ENCODE results near the gene S100A16. TPM values are rescaled to one million over a fixed set of nuclear protein-coding genes. Genes with fewer than 3 reads are reported as not detected.

S100A16 gene
- total RNA-seq, 2 donors from 2014 or later: 62.7 to 85.1 TPM

DNA sequence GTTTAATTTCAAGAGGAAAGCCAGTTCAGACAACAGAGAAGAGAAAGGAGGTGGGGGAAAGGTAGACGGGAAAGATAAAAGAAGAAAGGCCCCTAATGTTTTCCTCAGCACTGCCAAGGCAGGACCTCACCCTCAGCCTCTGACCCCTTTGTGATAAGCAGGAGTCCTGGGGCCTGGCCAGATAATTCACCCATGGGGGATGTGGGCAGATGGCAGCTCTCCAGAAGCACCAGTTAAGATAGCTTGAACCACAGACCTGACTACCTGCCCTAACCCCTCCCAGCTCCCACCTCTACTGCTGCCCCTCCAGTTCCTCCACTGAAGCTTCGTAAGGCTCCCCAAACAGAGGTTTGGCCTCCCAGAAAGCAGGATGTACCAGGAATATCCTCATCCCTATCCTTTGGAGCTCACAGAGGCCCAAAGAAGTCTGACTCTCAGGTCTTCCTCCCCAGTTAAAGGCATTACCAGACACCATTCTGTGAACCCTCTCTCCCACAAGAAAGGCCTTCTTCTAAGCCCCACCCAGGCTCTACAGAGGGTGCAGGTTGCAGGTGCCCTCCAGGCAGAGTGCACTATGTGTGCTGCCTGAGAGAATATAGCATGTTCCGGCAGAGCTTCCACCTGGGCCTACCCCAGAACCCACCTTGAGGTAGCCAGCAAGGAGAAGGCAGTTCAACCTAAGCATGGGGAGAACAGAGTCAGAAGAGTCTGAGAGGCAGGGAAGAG lies 36.4 kb upstream of the S100A16 start:
- no peak overlapping the region for H3K4me3 ChIP-seq
- H3K27me3 ChIP-seq: no peaks in the 10 kb centered on the region
- no peaks in the 10 kb centered on the region for H3K9me3 ChIP-seq
- H3K36me3 ChIP-seq: peaks cover 22% of the 10 kb centered on the region
- peaks cover 0 to 18% of the 10 kb centered on the region in 2 donors for H3K4me1 ChIP-seq
- peak overlapping the region; percentile 4 to 40 for H3K27ac ChIP-seq
- TF ChIP-seq, protein P1, sequence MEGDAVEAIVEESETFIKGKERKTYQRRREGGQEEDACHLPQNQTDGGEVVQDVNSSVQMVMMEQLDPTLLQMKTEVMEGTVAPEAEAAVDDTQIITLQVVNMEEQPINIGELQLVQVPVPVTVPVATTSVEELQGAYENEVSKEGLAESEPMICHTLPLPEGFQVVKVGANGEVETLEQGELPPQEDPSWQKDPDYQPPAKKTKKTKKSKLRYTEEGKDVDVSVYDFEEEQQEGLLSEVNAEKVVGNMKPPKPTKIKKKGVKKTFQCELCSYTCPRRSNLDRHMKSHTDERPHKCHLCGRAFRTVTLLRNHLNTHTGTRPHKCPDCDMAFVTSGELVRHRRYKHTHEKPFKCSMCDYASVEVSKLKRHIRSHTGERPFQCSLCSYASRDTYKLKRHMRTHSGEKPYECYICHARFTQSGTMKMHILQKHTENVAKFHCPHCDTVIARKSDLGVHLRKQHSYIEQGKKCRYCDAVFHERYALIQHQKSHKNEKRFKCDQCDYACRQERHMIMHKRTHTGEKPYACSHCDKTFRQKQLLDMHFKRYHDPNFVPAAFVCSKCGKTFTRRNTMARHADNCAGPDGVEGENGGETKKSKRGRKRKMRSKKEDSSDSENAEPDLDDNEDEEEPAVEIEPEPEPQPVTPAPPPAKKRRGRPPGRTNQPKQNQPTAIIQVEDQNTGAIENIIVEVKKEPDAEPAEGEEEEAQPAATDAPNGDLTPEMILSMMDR (IDR thresholded peaks at IDR 0.05): no peak
- no peak for DNase-seq (ENCODE audit: low spot score)

- no peaks in the 10 kb centered on the region for H3K9me3 ChIP-seq
- DNase-seq (ENCODE audit: low spot score): no peak
- peaks cover 0 to 30% of the 10 kb centered on the region in 2 donors for H3K4me1 ChIP-seq
- no peak overlapping the region for H3K4me3 ChIP-seq
- H3K36me3 ChIP-seq: peaks cover 34% of the 10 kb centered on the region
- H3K27me3 ChIP-seq: no peaks in the 10 kb centered on the region
- TF ChIP-seq, protein P1 (IDR thresholded peaks at IDR 0.05): no peak
- H3K27ac ChIP-seq: peak overlapping the region; percentile 7 to 16
These were observed 35.2 kb upstream of the S100A16 start for GRCh38 chr1:153648000-153648643.

GRCh38 chr1:153647346-153647714 lies 34.4 kb upstream of the S100A16 start:
- H3K36me3 ChIP-seq: peaks cover 42% of the 10 kb centered on the region
- H3K4me3 ChIP-seq: no peak overlapping the region
- no peak for DNase-seq (ENCODE audit: low spot score)
- H3K27ac ChIP-seq: peak overlapping the region in 1 of 2 donors; percentile 30
- TF ChIP-seq, protein P1 (IDR thresholded peaks at IDR 0.05): no peak
- no peaks in the 10 kb centered on the region for H3K27me3 ChIP-seq
- peaks cover 0 to 34% of the 10 kb centered on the region in 2 donors for H3K4me1 ChIP-seq
- H3K9me3 ChIP-seq: no peaks in the 10 kb centered on the region

GRCh38 chr1:153646672-153647345 lies 33.9 kb upstream of the S100A16 start:
- TF ChIP-seq, protein P1 (IDR thresholded peaks at IDR 0.05): no peak
- DNase-seq (ENCODE audit: low spot score): no peak
- Histone ChIP-seq H3K27ac (peak overlapping the region in 1 of 2 donors; percentile 30), H3K9me3 (no peaks in the 10 kb centered on the region), H3K4me3 (no peak overlapping the region), H3K36me3 (peaks cover 47% of the 10 kb centered on the region), H3K27me3 (no peaks in the 10 kb centered on the region), H3K4me1 (peaks cover 0 to 39% of the 10 kb centered on the region in 2 donors)

DNA sequence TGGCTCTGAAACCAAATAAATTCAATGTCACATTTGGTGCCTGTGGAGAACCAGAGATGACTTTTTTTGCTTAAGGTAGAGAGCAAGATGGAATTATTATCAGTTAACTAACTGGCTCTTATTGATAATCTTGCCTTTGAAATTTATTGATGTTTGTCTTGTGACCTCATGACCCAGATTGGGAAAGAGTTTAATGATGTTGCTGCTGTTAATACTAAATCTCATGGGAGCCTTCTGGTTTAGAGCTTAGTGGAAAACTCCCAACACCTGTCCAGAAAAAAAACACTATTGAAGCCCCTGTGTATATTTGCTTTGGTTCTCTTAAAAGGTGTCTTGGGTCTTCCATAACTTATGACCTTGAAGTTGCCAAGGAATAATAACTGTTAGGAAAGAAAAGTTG lies 30.9 kb upstream of the S100A16 start:
- Histone ChIP-seq H3K9me3 (no peaks in the 10 kb centered on the region), H3K36me3 (peaks cover 77% of the 10 kb centered on the region), H3K27ac (peak overlapping the region; percentile 52 to 71), H3K27me3 (no peaks in the 10 kb centered on the region), H3K4me1 (peaks cover 0 to 55% of the 10 kb centered on the region in 2 donors), H3K4me3 (no peak overlapping the region)
- TF ChIP-seq, protein P1 (IDR thresholded peaks at IDR 0.05): no peak
- DNase-seq (ENCODE audit: low spot score): no peak
